Esophagus squamous epithelium (tissue), 4 donors: Measurements from ENCODE around the gene NKAPL.

ENCODE experiments used
- CTCF ChIP-seq, 6 experiments: fragments of 450-650 bp in 4 of 6; fragments of 200-600 bp in 2 of 6; sonication (generic) in 2 of 6; IDR thresholded peaks; one replicate each; pipeline ENCODE4 v1.5.1; 2016 to 2019; ENCODE audit warnings: antibody characterized with exemption in 6 of 6, mild to moderate bottlenecking in 4 of 6, moderate library complexity in 4 of 6
- POLR2A ChIP-seq, 4 donors: fragments of 450-650 bp; IDR thresholded peaks; one replicate each; pipeline ENCODE4 v1.6.1; 2017; ENCODE audit warnings: antibody characterized with exemption in 4 of 4, mild to moderate bottlenecking in 4 of 4, moderate library complexity in 3 of 4

- TF ChIP-seq CTCF (IDR thresholded peaks at IDR 0.05) (no peak), POLR2A (IDR thresholded peaks at IDR 0.05) (no peak)
These were observed 21.6 kb downstream of the NKAPL start for GRCh38 chr6:28280595-28281287.
